Islet precursor cell (in vitro differentiated cells): ENCODE results near the gene TMC6.
"Not testable (repeated sequence)": the region's sequence is repeated elsewhere in the genome, so short reads cannot be mapped to it uniquely, and the experiment has no call there.

Source experiments
- DNase-seq: peaks from one replicate; pipeline ENCODE4 v3.0.0-alpha.2; 2018

TMC6 gene, protein sequence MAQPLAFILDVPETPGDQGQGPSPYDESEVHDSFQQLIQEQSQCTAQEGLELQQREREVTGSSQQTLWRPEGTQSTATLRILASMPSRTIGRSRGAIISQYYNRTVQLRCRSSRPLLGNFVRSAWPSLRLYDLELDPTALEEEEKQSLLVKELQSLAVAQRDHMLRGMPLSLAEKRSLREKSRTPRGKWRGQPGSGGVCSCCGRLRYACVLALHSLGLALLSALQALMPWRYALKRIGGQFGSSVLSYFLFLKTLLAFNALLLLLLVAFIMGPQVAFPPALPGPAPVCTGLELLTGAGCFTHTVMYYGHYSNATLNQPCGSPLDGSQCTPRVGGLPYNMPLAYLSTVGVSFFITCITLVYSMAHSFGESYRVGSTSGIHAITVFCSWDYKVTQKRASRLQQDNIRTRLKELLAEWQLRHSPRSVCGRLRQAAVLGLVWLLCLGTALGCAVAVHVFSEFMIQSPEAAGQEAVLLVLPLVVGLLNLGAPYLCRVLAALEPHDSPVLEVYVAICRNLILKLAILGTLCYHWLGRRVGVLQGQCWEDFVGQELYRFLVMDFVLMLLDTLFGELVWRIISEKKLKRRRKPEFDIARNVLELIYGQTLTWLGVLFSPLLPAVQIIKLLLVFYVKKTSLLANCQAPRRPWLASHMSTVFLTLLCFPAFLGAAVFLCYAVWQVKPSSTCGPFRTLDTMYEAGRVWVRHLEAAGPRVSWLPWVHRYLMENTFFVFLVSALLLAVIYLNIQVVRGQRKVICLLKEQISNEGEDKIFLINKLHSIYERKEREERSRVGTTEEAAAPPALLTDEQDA

GRCh38 chr17:78128551-78129350 is at the start of gene TMC6:
Gene TMC6 (minus strand): TSS chr17:78128755. CDS start chr17:78126832, 1,923 bp downstream.
- DNase-seq: peak; percentile 95

- DNase-seq: peak; percentile 92
Measured at GRCh38 chr17:78176548-78177025, 48.0 kb upstream of the TMC6 start.

- DNase-seq: no peak
Measured at GRCh38 chr17:78175643-78175981, 47.1 kb upstream of the TMC6 start.

- DNase-seq: no peak
Measured at GRCh38 chr17:78174870-78175642, 46.5 kb upstream of the TMC6 start.

- no peak for DNase-seq
Measured at GRCh38 chr17:78174346-78174869, 45.9 kb upstream of the TMC6 start.

GRCh38 chr17:78173097-78173715 is 44.7 kb upstream of the TMC6 start:
- DNase-seq: no peak

DNA sequence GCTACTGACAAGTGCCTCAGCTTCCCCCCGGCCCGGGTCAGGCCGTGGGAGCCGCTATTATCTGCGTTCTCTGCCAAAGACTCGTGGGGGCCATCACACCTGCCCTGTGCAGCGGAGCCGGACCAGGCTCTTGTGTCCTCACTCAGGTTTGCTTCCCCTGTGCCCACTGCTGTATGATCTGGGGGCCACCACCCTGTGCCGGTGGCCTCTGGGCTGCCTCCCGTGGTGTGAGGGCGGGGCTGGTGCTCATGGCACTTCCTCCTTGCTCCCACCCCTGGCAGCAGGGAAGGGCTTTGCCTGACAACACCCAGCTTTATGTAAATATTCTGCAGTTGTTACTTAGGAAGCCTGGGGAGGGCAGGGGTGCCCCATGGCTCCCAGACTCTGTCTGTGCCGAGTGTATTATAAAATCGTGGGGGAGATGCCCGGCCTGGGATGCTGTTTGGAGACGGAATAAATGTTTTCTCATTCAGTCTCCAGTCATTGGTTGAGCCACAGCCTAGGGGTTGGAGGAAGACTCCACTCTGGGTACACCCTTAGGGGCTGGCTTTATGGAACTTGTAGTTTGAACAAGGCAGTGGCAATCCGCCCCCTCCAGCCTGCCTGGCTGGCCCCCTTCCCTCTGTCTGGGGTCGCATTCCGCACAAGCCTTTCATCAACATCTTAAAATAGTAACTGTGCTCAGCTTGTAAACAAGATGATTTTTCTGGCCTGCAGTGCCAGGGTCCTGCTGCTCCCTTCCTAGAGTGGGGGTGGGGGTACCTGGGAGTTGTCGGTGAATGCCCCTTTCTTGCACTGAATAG is 43.9 kb upstream of the TMC6 start:
- peak; percentile 58 for DNase-seq

DNA sequence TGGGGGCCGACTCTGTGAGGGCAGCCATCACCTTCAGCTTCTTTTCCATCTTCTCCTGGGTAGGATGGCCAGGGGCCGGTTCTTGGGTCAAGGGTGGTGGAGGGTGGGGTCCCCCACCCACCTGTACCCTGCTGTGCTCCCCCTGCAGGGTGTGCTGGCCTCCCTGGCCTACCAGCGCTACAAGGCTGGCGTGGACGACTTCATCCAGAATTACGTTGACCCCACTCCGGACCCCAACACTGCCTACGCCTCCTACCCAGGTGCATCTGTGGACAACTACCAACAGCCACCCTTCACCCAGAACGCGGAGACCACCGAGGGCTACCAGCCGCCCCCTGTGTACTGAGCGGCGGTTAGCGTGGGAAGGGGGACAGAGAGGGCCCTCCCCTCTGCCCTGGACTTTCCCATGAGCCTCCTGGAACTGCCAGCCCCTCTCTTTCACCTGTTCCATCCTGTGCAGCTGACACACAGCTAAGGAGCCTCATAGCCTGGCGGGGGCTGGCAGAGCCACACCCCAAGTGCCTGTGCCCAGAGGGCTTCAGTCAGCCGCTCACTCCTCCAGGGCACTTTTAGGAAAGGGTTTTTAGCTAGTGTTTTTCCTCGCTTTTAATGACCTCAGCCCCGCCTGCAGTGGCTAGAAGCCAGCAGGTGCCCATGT is 43.2 kb upstream of the TMC6 start:
- not testable (repeated sequence) for DNase-seq

DNA sequence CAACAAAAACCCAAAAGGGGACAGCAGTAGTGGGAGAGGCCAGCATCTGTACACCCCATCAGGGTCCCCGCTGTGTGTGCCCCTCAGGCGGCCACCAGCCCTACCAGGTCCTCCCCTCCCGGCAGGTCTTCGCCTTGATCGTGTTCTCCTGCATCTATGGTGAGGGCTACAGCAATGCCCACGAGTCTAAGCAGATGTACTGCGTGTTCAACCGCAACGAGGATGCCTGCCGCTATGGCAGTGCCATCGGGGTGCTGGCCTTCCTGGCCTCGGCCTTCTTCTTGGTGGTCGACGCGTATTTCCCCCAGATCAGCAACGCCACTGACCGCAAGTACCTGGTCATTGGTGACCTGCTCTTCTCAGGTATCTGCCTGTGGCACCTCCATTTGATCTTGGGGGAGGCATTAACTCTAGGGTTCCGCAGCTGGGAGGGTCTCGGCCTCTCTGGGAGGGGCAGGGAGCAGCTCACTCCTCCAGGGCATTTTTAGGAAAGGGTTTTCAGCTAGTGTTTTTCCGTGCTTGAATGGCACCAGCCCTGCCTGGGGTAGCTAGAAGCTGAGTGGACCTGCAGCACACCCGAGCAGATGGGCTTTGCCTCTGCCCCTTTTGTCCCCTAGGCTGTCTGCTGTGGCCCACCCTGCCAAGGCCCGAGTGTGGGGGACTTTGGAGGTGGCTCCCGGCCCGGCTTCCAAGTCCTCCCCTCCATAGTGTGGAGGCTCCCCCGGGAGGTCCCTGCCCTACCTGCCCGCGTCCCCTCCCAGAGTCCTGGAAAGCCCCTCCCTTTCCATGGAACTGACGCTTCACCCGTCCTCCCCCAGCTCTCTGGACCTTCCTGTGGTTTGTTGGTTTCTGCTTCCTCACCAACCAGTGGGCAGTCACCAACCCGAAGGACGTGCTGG is 42.4 kb upstream of the TMC6 start:
- peak; percentile 58 for DNase-seq

DNA sequence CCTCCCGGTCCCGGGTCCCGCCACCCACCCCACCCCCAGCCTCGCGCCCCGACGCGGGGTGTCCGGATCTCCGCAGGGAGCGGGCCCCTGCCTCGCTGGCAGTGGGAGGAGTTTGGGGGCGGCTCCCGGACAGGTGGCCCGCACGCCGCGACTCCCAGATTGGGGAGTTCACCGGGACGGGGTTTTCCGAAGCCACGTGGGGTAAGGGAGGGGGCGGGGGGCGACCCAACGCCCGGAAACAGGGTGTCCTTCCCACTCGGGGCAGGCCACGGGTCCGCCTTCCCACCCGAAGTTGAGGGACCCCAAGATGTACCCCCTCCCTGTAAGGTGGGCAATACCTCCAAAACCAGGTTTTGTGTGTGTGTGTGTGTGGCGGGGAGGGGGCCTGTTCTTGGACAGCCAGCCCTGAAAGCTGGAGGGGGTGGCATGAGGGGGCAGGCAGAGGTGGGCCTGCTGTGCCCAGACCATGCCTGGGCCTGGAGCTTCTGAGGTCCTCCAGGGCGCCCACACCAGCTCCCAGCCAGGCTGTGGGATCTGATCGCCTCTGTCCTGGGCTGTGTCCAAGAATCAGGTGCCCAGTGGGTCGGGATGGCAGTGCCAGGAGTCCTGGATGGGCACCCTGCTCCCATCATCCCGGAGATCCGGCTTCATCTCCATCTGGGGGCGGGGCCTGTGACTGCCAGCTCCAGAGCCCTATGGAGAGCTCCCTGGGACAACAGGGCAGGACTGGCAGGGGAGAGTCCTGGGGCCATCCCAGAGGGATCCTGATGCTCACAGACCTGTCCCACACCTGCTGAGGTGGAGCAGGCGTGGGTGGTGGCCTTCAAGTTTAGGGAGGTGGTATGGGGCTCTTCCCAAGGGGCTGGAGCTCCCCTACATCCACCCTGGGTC is 40.6 kb upstream of the TMC6 start:
- DNase-seq: peak; percentile 88

GRCh38 chr17:78168242-78168902 is 39.8 kb upstream of the TMC6 start, which contains the start of gene SYNGR2:
Gene SYNGR2 (plus strand): TSS chr17:78168581. CDS start chr17:78168617, 36 bp downstream.
- DNase-seq: peak; percentile 93

DNA sequence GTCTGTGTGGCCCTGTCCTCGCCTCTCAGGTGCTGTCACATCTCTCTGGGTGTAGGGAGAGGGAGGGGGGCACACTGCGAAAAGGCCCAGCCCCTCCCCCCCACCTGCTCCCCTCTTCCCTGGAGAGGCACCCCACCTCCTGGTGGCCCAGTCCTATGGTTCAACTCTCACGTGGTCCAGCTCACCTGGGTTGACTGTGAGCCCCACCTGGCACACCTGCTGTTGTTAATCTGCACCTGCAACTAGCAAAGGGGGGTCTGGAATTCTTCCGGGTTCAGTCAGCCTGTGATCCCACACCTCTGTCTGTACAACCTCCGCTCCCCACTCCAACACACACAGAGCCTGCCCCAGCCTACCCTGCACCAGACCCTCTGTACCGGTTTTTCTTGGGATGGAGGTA is 37.9 kb upstream of the TMC6 start:
- no peak for DNase-seq

DNA sequence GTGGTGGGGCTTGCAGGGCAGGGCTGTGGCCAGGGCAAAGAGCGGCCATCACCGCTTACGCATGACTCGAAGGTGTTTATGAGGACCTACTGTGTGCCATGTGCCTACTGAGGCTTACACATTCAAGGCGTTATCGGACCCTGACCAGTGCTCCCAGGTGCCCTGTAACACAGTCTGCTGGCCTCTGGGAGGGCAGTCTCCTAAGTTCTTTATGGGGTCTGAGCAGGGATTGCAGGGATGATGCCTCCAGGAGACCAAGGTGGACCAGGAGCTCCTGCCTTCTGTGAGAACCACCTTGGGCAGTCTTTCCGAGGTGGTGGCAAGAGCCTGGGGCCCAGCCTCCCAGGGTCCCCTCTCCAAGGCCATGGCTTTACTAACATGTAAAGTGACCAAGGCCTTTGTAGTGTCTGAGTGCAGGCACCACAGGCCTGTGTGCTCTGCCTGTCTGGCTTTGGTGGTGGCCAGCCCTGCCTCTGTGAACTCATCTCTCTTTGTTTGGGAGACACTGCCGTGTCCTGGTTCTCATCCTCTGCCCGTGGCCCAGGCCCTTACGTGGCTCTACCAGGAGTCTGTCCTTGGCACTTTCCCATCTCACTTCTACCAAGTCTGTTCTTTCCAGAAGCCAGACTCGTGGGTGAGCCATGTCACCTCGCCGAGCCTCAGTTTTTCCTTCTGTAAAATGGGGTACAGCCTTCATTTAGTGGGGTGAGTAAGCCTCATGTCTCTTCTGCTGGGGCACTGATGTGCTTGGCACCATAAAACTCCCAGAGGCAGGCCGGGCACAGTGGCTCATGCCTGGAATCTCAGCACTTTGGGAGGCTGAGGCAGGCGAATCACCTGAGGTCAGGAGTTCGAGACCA is 36.4 kb upstream of the TMC6 start:
- DNase-seq: peak; percentile 59

DNA sequence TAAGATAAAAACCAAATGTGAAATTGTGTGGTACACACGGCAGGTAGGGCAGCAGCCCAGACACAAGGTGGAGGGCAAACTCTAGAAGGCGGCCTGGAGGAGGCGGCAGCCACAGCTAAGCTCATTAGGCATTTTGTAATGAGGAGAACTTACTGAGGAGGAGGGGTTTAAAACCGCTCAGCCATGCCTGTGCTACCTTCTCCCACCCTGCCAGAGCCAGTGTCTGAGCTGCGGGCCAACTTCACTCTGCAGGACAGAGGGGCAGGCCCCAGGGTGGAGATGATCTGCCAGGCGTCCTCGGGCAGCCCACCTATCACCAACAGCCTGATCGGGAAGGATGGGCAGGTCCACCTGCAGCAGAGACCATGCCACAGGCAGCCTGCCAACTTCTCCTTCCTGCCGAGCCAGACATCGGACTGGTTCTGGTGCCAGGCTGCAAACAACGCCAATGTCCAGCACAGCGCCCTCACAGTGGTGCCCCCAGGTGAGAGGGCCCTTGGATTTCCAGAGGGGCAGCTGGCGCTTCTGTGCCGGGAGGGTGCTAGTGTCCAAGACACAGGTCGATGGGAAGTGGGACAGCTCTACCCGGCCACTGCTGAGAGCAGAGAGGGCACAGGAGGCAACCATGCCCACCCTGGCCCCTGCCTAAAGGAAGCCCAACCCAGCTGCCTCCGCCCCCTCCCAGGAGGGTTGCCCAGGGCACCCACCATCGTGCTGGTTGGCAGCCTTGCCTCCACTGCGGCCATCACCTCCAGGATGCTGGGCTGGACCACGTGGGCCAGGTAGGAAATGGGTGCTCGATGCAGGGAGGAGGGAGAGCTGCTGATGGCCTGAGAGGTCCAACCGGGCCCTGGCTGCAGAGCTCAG is 35.6 kb upstream of the TMC6 start:
- peak; percentile 55 for DNase-seq

GRCh38 chr17:78159575-78160158 is 31.1 kb upstream of the TMC6 start:
- no peak for DNase-seq
